Measurements from ENCODE around the gene USH2A.

DNA sequence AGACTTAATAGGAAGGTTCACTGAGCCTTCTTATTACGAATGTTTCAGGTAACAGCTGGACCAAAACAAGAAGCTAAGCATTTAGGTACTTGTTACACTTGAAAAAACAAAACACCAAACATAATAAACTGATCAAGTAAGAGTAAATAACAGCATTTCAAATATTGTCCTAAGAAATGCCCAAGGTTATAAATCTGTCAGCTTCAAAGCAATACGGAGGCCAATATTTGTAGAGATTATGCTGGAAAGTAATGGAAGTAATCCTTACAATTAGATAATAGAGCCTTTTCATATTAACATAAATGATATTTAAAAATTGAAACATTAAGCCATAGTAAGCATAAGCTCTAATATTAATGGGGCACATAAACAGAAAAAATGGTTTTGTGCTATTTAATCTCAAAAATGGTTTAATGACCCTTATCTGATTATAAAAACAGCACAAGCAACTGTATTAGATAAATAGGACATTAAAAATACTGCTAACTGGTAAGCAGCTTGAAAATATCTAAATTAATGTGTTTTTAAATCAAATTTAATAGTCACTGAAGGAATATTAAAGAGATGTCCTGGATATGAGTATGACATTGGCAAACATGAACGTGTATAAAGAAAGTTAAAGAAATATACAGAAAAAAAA lies 43.0 kb upstream of the USH2A start:
- TF ChIP-seq, protein P1, sequence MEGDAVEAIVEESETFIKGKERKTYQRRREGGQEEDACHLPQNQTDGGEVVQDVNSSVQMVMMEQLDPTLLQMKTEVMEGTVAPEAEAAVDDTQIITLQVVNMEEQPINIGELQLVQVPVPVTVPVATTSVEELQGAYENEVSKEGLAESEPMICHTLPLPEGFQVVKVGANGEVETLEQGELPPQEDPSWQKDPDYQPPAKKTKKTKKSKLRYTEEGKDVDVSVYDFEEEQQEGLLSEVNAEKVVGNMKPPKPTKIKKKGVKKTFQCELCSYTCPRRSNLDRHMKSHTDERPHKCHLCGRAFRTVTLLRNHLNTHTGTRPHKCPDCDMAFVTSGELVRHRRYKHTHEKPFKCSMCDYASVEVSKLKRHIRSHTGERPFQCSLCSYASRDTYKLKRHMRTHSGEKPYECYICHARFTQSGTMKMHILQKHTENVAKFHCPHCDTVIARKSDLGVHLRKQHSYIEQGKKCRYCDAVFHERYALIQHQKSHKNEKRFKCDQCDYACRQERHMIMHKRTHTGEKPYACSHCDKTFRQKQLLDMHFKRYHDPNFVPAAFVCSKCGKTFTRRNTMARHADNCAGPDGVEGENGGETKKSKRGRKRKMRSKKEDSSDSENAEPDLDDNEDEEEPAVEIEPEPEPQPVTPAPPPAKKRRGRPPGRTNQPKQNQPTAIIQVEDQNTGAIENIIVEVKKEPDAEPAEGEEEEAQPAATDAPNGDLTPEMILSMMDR (conservative IDR thresholded peaks at IDR 0.05; ENCODE audit: low read depth, low read length), result no peak
- TF ChIP-seq EZH2 (IDR thresholded peaks at IDR 0.05; ENCODE audit: borderline replicate concordance, low read depth, low read length, poor library complexity, severe bottlenecking), result no peak

Data from A673 (cell line).